ENCODE data around the gene MSI1.

- TF ChIP-seq CTCF (conservative IDR thresholded peaks at IDR 0.05; ENCODE audit: low read length), result no peak
- no peak for TF ChIP-seq EZH2phosphoT487 (IDR thresholded peaks at IDR 0.05; ENCODE audit: borderline replicate concordance, low read depth, low read length)
Measured at GRCh38 chr12:120377611-120378010, 8.6 kb upstream of the MSI1 start.

Data from OCI-LY7 (cell line).